VCaP (cell line): ENCODE measurements around the gene OR1A2.

Experiments
- H3K27ac ChIP-seq: fragments of 450-650 bp; 2 replicates; pipeline ENCODE4 v1.5.1; 2017
- TF ChIP-seq, protein P1 (sequence below): fragments of 450-650 bp; conservative IDR thresholded peaks from 2 replicates; pipeline ENCODE4 v1.5.1; 2017; ENCODE audit warnings: mild to moderate bottlenecking, moderate library complexity

The OR1A2 gene, protein sequence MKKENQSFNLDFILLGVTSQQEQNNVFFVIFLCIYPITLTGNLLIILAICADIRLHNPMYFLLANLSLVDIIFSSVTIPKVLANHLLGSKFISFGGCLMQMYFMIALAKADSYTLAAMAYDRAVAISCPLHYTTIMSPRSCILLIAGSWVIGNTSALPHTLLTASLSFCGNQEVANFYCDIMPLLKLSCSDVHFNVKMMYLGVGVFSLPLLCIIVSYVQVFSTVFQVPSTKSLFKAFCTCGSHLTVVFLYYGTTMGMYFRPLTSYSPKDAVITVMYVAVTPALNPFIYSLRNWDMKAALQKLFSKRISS

DNA sequence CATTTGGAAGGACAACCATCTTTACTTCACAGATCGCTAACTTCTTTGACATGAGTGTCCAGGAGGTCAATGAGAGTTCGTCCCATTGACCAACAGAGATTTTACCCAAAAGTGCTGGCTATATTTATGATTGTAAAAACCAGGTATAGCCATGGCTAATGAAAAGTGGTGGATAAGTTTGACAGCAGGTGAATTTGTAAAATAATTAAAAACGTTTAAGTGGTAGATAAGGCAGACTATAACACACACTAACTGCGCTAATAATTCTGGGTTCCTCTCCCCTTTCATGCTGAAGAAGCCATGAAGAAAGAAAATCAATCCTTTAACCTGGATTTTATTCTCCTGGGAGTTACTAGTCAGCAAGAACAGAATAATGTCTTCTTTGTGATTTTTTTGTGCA, at the start of gene OR1A2:
TSS of gene OR1A2 (plus strand) at position 301 of the 400 bp plus-strand sequence. CDS start at position 301, 0 bp downstream.
- TF ChIP-seq, protein P1, sequence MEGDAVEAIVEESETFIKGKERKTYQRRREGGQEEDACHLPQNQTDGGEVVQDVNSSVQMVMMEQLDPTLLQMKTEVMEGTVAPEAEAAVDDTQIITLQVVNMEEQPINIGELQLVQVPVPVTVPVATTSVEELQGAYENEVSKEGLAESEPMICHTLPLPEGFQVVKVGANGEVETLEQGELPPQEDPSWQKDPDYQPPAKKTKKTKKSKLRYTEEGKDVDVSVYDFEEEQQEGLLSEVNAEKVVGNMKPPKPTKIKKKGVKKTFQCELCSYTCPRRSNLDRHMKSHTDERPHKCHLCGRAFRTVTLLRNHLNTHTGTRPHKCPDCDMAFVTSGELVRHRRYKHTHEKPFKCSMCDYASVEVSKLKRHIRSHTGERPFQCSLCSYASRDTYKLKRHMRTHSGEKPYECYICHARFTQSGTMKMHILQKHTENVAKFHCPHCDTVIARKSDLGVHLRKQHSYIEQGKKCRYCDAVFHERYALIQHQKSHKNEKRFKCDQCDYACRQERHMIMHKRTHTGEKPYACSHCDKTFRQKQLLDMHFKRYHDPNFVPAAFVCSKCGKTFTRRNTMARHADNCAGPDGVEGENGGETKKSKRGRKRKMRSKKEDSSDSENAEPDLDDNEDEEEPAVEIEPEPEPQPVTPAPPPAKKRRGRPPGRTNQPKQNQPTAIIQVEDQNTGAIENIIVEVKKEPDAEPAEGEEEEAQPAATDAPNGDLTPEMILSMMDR = no peak

DNA sequence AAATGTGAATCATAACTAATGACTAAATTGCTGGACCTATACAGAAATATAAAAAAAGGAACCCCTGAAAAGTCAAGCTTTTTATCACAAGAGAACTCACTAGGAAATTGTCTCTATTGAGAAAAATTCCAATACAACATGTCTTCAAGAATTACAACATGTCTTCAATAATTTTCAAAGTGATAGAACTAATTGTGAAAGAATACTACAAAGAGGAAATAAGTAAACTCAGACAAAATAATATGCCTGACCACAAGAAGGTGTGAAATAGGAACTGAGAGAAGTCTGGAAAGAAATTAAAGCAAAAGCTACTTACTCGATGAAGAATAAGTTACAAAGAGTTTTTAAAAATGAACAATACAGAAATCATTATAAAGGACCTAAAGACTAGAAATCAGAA, 40.1 kb upstream of the OR1A2 start:
- no peak overlapping the region for H3K27ac ChIP-seq
- TF ChIP-seq, protein P1 = no peak

More for the DNA sequence above, at the start of gene OR1A2:
- no peak within 1 kb of the TSS for H3K27ac ChIP-seq

DNA sequence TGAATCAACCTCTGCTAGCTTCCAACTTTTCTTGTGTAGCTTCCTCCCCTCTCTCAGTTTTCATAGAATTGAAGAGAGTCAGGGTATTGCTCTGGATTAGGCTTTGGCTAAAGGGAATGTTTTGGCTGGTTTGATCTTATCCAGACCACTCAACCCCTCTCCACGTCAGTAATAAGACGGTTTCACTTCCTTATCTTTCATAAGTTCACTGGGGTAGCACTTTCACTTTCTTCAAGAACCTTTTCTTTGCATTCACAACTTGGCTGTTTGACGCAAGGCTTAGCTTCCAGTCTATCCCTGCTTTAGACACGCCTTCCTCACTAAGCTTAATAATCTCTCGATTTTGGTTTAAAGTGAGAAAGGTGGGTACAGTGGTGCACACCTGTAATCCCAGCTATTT, 29.7 kb upstream of the OR1A2 start:
- no peak overlapping the region for H3K27ac ChIP-seq
- TF ChIP-seq, protein P1 = no peak

DNA sequence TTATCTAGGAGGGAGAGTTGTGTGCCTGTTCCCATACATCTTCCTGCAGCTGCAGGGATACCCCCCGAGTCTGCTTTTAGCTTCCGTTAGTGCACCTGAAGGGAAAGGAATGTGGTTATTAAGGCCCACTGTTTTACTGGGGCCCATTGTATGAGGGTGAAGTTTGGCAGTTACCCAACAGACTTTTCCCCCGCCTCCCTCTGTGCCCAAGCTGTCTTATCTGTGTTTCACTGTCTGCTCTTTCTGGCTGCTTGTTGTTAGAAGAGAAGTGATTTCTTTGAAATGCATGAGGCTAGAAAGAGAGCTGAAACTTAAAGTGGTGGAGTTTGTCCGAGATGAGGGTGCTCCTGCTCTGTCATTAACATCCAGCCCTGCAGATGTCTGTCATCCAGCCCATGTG, 7.4 kb upstream of the OR1A2 start:
- TF ChIP-seq, protein P1 = no peak
- no peak overlapping the region for H3K27ac ChIP-seq

DNA sequence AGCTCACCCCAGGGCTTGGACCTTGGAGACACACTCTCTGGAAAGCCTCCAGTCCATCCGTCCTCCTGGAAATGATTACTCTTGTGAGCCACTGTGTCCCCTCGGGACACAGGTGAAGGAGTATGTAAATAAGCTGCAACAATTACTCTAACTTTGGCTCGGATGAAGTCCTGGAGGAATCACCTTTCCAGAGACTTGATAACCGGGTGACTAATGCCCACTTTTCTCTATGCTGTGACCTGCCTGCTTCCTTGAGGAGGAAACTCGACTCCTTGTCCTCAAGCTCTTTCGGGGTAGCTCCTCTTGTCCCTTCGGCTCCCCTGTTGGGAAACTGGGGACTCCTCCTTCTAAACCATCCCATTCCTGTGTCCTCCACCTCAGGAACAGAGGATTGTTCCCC, 10.0 kb downstream of the OR1A2 start, which contains the start of gene OR1A1:
TSS of gene OR1A1 (plus strand) at position 301 of the 400 bp plus-strand sequence. CDS start 7,954 bp downstream, outside the sequence.
- TF ChIP-seq, protein P1 = no peak
- H3K27ac ChIP-seq = no peak within 1 kb of the TSS

DNA sequence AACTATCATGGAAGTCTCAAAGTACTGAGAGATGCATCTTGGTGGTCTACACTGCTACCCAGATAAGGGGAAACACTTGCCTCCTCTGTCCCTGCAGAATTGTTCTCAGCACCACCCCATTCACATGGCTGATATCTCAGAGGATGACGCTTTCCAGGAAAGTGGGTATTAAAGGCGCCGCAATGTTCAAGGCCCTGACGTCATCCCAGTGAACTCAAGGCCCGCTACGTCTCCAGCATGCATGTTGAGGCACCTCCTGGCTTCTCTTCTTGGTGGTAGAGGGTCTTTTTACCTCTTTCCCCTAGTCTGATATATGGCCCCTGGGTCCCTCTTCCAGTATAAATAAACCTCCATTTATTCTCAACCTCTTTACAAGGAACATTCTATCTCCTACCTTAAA, 11.2 kb downstream of the OR1A2 start:
- no peak overlapping the region for H3K27ac ChIP-seq
- TF ChIP-seq, protein P1 = no peak

DNA sequence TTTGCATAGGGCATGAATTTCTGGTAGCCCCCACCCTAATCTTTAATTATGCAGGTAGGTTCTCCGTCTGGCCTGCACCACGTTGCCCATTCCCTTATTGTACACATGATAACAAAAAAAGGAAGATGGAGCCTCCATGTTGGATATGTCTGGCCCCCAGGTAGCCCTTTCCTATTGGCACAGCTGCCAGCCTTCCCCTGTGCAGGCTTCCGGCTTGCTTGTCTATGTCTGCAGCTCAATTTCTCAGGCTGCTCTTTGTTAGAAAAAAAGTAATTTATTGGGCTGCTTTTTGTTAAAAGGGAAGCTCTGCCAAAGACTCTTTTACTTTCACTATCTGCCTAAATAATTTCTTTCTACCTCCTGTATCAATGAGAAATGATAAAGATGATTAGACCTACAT, 15.7 kb downstream of the OR1A2 start:
- no peak overlapping the region for H3K27ac ChIP-seq
- TF ChIP-seq, protein P1 = no peak
